ENCODE measurements around the gene C4orf50.

The C4orf50 gene

GRCh38 chr4:5917672-5918071 lies 100.6 kb downstream of the C4orf50 start:
- no peak for DNase-seq

DNA sequence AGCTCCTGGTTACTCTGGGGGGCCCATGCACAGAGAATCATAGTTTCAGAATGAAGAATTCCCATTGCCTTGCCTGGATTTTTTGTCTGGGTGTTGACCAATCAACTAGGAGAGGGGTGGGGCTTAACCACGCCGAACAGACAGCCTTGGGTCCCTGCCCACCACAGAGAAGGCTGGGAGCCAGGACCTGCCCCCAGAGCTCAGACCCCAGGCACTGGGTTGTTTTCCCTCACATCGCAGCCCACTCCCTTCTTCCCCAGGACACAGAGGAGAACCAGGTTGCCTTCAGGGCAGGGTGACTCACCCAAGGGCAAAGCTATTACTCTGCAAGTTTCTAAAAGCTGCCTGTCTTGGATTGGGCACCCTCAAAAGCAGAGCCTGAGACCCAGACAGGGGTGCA lies 102.0 kb downstream of the C4orf50 start:
- DNase-seq = no peak

DNA sequence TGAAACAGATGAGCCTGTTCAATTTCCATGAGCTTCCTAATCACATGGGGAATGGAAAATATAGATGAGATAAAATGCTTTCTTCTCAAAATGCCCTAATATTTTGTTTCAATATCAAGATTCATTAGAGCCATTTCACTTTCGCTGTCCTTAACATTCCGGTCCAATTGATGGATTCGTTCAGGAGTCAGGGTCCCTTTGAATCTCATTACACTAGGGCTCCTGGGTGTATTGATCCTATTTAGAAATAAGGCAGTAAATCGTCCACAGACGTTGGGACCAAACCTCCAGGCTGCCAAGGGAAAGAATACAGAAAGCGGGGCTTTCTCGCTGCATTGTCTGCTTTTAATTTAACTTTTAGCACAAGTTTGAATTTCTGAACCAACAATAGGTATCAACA lies 104.8 kb downstream of the C4orf50 start:
- no peak for DNase-seq

GRCh38 chr4:5912614-5913019 lies 105.6 kb downstream of the C4orf50 start:
- no peak for DNase-seq

DNA sequence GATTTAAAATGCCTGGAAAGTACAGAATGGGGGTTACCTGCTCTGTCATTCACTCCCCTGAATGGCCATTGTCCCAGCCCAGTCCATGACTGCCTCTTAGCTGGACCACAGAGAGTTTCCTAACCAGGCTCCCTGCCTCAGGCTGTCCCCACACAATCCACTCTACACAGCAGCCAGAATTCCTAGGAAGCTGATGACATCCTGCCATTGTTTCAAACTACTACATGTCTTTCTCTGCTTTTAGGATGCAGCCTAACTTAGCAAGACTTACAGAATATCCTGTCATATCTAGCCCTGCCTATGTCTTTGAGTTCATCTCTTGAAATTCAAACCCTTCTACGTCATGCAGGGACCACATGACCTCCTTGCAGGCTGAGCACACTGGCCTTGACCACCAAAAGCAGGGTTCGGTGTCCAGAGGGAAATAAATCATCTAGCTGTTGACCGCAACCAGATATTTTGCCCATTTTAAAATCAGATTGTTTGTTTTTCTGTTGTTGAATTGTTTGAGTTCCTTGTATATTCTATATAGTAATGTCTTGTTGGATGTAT lies 109.3 kb downstream of the C4orf50 start:
- DNase-seq = no peak

GRCh38 chr4:5906191-5906590 lies 112.0 kb downstream of the C4orf50 start:
- no peak for DNase-seq

- DNase-seq = no peak
Measured at GRCh38 chr4:5905714-5906113, 112.5 kb downstream of the C4orf50 start.

DNA sequence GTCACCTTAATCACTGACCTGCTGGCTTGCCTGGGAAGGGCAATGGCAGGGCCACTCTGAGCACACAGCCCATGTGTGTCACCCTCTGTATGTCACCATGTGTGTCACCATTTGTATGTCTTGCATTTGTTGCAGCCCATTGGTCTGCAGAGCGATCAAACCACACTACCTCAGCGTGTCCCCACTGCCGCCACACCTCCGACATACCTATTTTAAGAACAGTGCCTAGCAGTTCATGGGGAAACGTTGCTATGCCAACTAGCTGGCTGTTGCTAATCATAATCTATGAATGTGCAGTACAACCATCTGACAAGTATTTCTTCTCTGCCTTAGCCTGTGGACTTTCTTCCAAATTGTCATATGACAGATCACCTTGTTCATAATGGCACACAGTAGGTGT lies 117.4 kb downstream of the C4orf50 start:
- DNase-seq = no peak

DNA sequence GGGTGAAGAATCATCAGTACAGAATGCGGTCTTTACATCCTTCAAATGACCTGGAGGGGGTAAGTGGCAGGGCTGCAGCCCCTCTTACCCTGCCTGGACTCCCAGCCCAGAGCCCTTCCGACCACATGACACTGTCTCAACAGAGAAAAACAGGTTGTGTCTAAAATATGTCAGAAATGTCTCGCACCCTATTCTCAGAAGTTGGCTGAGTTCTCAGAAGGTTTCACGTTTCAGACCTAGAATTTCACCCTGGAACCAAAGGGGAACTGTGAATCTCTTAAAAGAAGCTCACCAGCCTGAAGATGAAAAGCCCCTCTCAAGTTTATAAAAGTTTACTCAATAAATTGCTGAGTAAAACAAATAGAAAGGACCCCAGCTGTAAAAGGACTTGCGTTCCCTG lies 118.3 kb downstream of the C4orf50 start:
- DNase-seq = no peak

GRCh38 chr4:5899396-5899795 lies 118.8 kb downstream of the C4orf50 start:
- DNase-seq = no peak

DNA sequence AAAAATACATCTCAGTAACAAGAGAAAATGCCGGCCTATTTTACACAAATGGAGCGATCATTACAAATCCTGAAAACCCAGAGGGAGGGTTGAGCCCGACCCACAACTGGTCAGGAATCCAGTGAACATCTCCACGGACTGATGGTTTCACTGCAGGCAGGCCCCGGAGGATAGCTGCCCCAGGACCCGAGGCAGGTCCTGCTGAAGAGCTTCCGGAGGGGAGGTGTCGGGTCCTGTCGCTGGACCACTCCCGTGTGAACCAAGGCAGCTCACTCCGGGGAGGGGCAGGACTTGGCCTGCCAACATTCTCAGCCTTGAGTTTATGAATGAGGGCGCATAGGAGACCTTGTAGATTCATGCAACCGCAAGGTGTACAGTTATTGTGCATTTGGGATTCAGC lies 120.6 kb downstream of the C4orf50 start:
- DNase-seq = no peak

DNA sequence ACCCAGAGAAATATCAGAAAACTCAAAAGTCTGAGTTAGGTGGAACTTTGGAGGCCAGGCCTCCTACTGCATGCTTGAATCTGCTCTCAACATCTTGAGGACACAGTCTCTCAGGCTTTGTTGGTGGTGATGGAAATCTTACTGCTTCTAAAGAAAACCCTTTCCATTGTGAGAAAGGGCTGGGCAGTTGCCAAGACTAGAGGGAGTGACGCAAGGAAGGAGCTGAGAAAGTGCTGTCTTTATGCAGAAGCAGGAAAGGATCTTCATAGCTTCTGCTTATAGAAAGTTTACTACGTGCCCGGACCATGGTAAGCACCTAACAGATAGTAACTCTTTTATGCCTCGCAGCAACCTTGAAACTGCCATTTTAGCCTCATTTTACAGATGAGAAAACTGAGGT lies 122.9 kb downstream of the C4orf50 start:
- no peak for DNase-seq

- no peak for DNase-seq
Measured at GRCh38 chr4:5894266-5894665, 124.0 kb downstream of the C4orf50 start.

- no peak for DNase-seq
Measured at GRCh38 chr4:5893591-5893990, 124.6 kb downstream of the C4orf50 start.

DNA sequence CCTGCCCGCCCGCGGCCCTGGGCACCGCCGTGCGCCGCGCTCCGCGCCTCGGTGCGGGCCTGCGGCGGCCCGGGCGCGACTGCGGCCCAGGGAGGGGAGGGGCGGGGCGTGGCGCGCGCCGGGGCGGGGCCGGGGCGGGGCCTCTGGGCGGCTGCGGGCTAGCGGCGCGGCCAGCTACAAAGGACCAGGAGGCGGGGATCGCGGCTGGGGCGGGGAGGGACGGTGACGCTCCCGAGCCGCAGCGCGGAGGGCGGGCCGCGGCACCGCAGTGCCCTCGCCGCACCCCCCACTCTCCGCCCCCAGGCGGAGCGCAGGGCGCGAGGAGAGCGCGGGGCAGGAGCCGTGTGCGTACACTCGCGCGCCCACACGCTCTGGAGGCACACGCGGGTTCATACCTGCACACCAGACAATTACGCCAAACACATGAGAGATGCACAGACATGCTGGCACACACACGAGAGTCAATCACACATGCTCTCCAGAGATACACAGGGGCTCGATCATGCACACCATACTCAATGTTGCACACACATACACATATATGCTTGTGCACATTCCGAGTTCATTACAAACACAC lies 125.1 kb downstream of the C4orf50 start, which contains the start of gene CRMP1:
Gene CRMP1 (minus strand): TSS at position 83 of the 577 bp plus-strand sequence. CDS start 117 bp downstream, outside the sequence.
- DNase-seq = no peak

- no peak for DNase-seq
Measured at GRCh38 chr4:5892323-5893003, 125.8 kb downstream of the C4orf50 start.

- no peak for DNase-seq
Measured at GRCh38 chr4:5891563-5892322, 126.5 kb downstream of the C4orf50 start.

DNA sequence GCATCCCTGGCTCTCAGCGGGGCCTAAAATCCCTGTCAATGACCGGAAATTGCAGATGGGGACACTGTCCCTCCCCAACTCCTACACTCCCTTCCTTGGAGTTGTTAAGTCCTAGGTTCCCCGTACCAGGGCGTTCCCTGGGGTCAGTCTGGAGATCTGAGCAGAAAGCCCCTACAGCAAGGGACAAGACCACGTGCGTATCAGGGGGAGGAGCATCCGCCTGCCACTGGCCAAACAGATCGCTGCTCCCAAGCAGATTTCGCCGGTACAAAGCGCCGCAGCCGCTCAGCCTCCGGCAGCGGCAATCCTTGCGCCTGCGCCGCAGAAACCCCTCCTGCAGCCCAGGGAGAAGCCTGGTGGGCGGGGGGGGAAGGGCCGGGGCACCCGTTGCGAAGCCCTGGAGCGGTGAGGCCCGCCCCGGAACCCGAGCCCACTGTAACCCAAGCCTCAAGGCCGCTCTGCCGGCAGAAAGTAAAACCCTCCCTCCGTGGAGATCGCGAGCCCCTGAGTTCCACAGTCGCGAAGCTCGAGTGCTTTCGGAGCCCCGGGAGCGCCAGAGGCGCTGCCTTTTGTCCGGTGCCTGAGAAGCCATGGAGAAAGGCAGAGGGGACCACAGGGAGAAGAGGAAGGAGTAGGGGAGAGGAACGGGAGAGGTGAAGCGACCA lies 128.0 kb downstream of the C4orf50 start:
- DNase-seq = no peak

DNA sequence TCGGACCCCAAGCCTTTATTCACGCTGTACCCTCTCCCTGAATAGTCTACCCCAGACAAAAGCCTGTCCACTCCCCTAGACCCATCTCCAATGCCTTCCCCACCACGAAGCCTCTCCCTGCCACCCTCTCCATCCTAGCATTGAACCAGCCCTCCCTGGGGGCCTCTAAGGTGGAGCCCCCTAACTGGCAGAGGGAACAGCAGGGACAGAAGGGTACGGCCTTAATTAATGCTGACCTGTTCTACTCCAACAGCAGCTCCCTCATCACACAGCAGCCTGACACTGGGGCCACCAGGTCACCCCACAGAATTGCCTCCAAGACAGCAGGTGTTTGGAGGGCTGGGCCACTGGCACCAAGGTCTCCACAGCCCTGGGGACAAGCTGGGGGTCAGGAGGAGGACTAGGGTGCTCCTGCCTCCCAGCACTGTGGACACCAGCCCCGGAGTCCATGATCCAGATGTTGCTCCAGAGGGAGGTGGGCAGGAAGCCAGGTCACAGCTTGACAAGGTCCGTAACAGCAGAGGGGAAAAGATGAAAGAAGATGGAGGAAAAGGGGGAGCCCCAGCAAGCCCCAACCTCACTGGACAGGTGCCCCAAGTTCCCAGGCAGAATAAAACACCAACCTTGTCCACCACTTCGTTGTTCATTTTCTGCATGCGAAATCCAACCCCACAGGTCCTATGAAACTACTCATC lies 129.1 kb downstream of the C4orf50 start:
- no peak for DNase-seq

DNA sequence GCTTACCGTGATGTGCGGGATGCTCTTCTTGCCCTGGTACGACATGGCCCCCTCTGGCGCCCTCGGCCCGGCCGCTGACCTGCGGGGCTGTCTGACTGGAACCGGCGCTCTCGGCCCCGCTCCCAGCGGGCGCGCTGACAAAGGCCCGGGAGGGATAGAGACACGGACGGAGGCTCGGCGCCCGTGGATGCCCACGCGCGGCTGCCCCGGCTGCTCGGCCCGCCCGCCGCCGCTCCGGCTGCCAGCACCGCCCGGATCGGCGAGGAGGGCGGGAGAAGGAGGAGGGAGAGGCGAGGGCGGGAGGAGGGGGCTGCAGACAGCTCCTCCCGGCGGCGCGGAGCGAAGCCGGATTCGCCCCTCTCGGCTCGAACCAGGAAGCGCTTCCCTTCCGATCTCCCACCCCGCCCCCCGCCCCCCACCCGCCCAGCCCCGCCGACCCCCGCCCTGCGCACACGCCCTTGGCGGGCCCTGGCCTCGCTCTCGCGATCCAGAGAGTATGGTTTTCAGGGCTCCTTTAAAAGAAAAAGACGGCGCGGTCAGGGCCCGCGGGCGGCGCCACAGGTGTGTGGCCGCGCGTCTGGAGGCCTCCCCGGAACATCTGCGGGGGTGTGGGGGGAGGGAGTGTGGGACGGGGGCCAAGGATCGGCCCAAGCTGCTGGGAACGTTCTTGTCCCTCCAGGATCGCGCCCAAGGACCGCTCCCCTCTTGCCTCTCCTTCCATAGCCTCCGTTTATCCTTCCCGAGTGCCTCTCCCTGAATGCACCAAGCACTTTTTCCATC lies 129.8 kb downstream of the C4orf50 start:
- no peak for DNase-seq

DNA sequence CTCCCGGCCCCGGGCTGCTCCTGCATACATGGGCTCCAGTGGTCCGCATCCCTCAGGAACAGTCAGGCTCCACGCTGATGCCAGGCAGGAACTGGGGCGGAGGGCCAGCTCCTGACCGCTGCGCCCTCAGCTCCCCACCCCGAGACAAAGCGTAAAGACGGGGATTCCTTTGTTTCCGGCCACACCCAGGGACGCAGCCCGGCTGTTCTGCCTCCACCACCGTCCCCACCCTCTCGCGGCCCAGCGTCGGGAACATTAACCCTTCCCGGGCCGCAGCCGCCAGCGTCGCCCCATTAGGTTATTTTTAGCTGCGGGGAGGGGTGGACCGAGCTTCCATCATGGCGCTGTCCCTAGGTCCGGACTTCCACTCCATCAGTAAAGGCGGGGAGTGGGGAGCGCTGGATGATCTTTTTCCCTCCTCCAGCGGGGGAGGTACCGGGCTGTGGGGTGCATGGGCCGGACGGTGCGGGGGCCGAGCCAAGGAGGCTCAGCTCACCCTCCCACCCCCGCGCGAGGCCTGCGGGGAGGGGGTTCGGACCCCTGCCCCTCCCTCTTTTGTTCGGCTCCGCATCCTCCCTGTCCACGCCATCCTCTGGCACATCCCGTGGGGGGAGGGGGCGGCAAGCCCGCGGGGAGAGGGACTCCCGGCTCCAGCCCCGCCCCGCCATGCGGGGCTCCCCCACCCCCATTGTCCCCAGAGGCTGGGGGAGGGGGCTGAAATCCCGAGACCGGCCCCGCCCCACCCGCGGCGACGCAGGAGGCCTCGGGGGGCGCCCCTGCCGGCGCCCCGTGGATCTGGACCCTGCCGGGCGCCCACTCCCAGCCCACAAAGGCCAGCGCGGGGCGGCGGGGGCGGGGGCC lies 130.6 kb downstream of the C4orf50 start:
- DNase-seq = no peak
